Measurements from ENCODE around the gene CIC.

Gene CIC

DNA sequence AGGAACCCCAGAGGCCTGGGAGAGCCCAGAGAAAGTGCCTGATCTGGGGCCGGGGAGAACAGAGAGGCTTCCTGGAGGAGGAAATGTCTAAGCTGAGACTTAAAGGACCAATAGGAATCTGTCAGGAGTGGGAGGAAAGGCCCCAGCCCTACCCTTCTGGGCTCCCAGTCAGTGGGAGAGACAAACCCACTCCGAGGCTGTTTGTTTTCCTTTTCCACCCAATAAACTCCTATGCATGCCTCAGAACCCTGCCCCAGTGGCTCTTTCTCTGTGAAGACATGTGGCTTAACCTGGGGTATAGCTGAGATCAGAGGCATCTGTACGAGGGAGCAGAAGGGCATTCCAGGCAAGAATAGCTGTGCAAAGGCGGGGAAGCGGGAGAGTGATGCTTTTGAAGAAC lies 58.3 kb downstream of the CIC start:
- TF ChIP-seq FOXP2 (optimal IDR thresholded peaks at IDR 0.05; ENCODE audit: borderline replicate concordance, extremely low read depth, extremely low read length, insufficient read depth) (no peak), POLR2AphosphoS5 (IDR thresholded peaks at IDR 0.05; ENCODE audit: low read depth, low read length) (no peak), SIN3A (IDR thresholded peaks at IDR 0.05; ENCODE audit: borderline replicate concordance, insufficient read depth, low read length) (no peak), TAF1 (IDR thresholded peaks at IDR 0.05; ENCODE audit: borderline replicate concordance, insufficient read depth, low read length) (no peak)
- TF ChIP-seq, protein P1, sequence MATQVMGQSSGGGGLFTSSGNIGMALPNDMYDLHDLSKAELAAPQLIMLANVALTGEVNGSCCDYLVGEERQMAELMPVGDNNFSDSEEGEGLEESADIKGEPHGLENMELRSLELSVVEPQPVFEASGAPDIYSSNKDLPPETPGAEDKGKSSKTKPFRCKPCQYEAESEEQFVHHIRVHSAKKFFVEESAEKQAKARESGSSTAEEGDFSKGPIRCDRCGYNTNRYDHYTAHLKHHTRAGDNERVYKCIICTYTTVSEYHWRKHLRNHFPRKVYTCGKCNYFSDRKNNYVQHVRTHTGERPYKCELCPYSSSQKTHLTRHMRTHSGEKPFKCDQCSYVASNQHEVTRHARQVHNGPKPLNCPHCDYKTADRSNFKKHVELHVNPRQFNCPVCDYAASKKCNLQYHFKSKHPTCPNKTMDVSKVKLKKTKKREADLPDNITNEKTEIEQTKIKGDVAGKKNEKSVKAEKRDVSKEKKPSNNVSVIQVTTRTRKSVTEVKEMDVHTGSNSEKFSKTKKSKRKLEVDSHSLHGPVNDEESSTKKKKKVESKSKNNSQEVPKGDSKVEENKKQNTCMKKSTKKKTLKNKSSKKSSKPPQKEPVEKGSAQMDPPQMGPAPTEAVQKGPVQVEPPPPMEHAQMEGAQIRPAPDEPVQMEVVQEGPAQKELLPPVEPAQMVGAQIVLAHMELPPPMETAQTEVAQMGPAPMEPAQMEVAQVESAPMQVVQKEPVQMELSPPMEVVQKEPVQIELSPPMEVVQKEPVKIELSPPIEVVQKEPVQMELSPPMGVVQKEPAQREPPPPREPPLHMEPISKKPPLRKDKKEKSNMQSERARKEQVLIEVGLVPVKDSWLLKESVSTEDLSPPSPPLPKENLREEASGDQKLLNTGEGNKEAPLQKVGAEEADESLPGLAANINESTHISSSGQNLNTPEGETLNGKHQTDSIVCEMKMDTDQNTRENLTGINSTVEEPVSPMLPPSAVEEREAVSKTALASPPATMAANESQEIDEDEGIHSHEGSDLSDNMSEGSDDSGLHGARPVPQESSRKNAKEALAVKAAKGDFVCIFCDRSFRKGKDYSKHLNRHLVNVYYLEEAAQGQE (IDR thresholded peaks at IDR 0.05; ENCODE audit: insufficient read depth in 1 of 2, low read depth in 2 of 2, low read length in 2 of 2): no peak

DNA sequence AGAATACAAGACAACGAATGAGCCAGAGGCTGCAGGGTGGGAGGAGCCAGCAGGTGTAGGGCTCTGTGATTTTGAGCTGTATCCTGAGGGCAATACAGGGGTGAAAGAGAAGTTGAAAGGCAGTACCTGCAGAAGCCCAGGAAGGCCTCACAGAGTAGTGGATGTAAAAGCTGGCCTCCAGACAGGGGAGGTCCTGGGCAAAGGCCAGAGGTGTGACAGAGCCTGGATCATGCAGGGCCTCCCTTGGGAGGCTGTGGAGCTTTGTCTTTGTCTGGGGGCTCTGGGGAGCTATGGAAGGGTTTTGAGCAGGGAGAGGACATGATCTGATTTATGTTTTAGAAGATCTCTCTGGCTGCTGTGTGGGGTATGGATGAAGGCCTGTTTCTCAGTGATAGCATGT lies 59.1 kb downstream of the CIC start:
- TF ChIP-seq, protein P1 (IDR thresholded peaks at IDR 0.05; ENCODE audit: insufficient read depth in 1 of 2, low read depth in 2 of 2, low read length in 2 of 2): no peak
- TF ChIP-seq TAF1 (IDR thresholded peaks at IDR 0.05; ENCODE audit: borderline replicate concordance, insufficient read depth, low read length): no peak
- TF ChIP-seq FOXP2 (optimal IDR thresholded peaks at IDR 0.05; ENCODE audit: borderline replicate concordance, extremely low read depth, extremely low read length, insufficient read depth): no peak
- TF ChIP-seq POLR2AphosphoS5 (IDR thresholded peaks at IDR 0.05; ENCODE audit: low read depth, low read length): no peak
- no peak for TF ChIP-seq SIN3A (IDR thresholded peaks at IDR 0.05; ENCODE audit: borderline replicate concordance, insufficient read depth, low read length)

DNA sequence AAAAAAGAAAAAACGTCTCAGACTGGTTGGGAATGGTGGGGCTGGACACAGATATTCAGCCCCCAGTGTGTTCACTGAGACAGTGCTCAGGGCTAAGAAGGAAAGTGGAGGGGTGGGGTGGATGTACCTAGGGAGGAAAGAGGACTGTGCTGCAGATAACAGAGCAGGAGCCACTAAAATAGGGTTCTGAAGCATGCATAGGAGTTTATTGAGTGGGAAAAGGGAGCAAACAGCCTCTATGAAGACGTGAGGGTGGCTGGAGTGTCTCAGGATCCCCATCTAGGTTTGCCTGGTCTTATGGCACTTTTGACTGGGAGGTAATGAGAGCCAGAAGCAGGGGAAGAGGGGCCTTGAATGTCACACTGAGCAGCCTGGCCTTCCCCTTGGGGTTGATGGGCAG lies 59.8 kb downstream of the CIC start:
- TF ChIP-seq POLR2AphosphoS5 (IDR thresholded peaks at IDR 0.05; ENCODE audit: low read depth, low read length) (no peak), SIN3A (IDR thresholded peaks at IDR 0.05; ENCODE audit: borderline replicate concordance, insufficient read depth, low read length) (no peak), TAF1 (IDR thresholded peaks at IDR 0.05; ENCODE audit: borderline replicate concordance, insufficient read depth, low read length) (no peak), FOXP2 (optimal IDR thresholded peaks at IDR 0.05; ENCODE audit: borderline replicate concordance, extremely low read depth, extremely low read length, insufficient read depth) (no peak)
- TF ChIP-seq, protein P1 (IDR thresholded peaks at IDR 0.05; ENCODE audit: insufficient read depth in 1 of 2, low read depth in 2 of 2, low read length in 2 of 2): no peak

DNA sequence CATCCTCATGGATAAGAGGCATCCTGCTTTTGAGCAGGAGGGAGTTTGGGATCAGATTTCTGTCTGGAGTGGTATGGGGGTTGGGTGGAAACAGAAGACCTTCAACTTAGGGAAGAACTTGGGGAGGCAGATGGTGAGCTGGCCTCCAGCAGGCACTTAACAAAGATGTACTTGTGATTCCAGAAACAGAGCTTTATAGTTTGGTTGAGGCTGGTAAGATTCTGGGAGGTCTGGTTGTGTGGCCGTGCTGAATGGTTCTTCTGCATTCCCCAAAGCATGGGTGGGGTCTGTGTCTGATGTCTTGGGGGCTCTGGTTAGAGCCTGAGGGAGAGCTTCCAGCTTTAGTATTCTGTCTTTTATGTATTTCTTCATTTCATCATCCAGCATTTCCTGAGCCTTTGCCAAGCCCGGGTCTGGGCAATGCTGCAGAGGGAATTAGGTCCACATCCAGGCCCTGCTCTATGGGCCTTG lies 61.2 kb downstream of the CIC start:
- TF ChIP-seq FOXP2 (optimal IDR thresholded peaks at IDR 0.05; ENCODE audit: borderline replicate concordance, extremely low read depth, extremely low read length, insufficient read depth) (no peak), SIN3A (IDR thresholded peaks at IDR 0.05; ENCODE audit: borderline replicate concordance, insufficient read depth, low read length) (no peak), TAF1 (IDR thresholded peaks at IDR 0.05; ENCODE audit: borderline replicate concordance, insufficient read depth, low read length) (no peak), POLR2AphosphoS5 (IDR thresholded peaks at IDR 0.05; ENCODE audit: low read depth, low read length) (no peak)
- TF ChIP-seq, protein P1 (IDR thresholded peaks at IDR 0.05; ENCODE audit: insufficient read depth in 1 of 2, low read depth in 2 of 2, low read length in 2 of 2): no peak

DNA sequence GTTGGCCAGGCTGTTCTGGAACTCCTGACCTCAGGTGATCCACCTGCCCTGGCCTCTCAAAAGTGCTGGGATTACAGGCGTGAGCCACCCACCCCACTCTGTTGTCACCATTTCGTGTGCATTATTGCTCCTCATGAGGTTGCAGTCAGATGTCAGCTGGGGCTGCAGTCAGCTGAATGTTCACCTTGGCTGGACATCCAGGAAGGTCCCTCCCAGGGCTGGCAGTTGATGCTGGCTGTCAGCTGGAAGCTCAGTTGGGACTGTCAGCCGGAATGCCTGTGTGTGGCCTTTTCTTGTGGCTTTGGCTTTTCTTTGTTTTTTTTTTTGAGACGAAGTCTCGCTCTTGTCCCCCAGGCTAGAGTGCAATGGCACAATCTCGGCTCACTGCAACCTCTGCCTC lies 63.0 kb downstream of the CIC start:
- TF ChIP-seq TAF1 (IDR thresholded peaks at IDR 0.05; ENCODE audit: borderline replicate concordance, insufficient read depth, low read length): no peak
- TF ChIP-seq SIN3A (IDR thresholded peaks at IDR 0.05; ENCODE audit: borderline replicate concordance, insufficient read depth, low read length): no peak
- TF ChIP-seq POLR2AphosphoS5 (IDR thresholded peaks at IDR 0.05; ENCODE audit: low read depth, low read length): no peak
- TF ChIP-seq, protein P1 (IDR thresholded peaks at IDR 0.05; ENCODE audit: insufficient read depth in 1 of 2, low read depth in 2 of 2, low read length in 2 of 2): no peak
- TF ChIP-seq FOXP2 (optimal IDR thresholded peaks at IDR 0.05; ENCODE audit: borderline replicate concordance, extremely low read depth, extremely low read length, insufficient read depth): no peak
